ENCODE data around the gene CARD11.

DNA sequence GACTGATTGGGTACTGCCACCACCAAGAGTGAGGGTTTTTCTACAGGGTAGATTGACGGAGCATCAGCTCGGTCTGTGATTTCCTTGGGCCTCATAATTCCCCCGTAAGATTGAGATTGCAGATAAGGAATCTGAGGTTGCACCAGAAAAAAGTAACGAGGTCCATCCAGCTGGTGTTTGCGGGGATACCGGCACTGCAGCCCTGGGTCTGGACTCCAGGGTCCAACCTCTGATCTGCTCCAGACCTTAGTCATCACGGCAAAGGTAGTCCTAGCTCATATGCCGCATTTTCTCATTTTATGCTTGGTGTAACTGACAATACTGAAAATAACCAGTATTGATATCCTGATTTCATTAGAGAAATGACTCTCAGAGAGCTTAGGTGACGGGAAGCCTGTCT is 3.9 kb downstream of the CARD11 start:
- TF ChIP-seq, protein P1, sequence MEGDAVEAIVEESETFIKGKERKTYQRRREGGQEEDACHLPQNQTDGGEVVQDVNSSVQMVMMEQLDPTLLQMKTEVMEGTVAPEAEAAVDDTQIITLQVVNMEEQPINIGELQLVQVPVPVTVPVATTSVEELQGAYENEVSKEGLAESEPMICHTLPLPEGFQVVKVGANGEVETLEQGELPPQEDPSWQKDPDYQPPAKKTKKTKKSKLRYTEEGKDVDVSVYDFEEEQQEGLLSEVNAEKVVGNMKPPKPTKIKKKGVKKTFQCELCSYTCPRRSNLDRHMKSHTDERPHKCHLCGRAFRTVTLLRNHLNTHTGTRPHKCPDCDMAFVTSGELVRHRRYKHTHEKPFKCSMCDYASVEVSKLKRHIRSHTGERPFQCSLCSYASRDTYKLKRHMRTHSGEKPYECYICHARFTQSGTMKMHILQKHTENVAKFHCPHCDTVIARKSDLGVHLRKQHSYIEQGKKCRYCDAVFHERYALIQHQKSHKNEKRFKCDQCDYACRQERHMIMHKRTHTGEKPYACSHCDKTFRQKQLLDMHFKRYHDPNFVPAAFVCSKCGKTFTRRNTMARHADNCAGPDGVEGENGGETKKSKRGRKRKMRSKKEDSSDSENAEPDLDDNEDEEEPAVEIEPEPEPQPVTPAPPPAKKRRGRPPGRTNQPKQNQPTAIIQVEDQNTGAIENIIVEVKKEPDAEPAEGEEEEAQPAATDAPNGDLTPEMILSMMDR (IDR thresholded peaks at IDR 0.05): no peak
- no peak for TF ChIP-seq POLR2A (IDR thresholded peaks at IDR 0.05)
